Spleen (tissue), 7 donors: Measurements from ENCODE around the gene DENR.

Experiments
- POLR2A ChIP-seq, 3 donors: fragments of 450-650 bp; IDR thresholded peaks; one replicate each; pipeline ENCODE4 v1.5.1; 2017; ENCODE audit warnings: antibody characterized with exemption in 3 of 3, mild to moderate bottlenecking in 1 of 3
- POLR2AphosphoS5 ChIP-seq, 3 donors: sonication (generic); formaldehyde crosslinking; IDR thresholded peaks; one replicate each; pipeline ENCODE4 v1.5.1; 2017; ENCODE audit warnings: antibody characterized with exemption in 3 of 3
- TF ChIP-seq, protein P1 (sequence below), 11 experiments: fragments of 200-600 bp in 7 of 11; fragments of 450-650 bp in 4 of 11; sonication (generic) in 4 of 11; IDR thresholded peaks in 8 of 11; conservative IDR thresholded peaks in 3 of 11; 1 replicate in 7 of 11; 2 replicates in 4 of 11; pipeline versions ENCODE4 v1.4.0 to v1.8.0; 2016 to 2021; ENCODE audit warnings: antibody characterized with exemption in 11 of 11, inconsistent platforms in 4 of 11, mild to moderate bottlenecking in 1 of 11
- donor health status: DM: no; HTN: no; CAD: no; lungs with moderate emphysema.
- donor health status: DM: no; HTN: no; CAD: no.
- donor health status: DM: no; HTN: no; CAD: no.

DNA sequence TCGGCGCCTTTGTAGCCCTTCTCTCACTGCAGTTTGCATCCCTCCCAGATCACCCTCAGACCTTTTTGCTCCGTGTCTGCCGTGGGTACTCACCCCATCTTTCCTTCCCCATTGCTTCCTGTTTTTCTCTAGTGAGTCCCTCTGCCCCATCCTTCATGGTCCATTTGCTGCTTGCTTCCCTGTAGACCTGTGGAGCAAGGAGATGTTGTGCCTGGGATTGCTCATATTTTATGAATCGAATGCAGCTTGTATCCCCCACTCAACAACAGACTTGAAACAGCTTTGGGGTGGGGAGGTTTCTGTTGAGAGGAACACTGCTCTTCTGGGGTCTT lies 661 bp downstream of the DENR start:
- TF ChIP-seq POLR2AphosphoS5 (IDR thresholded peaks at IDR 0.05) = no peak
- TF ChIP-seq, protein P1, sequence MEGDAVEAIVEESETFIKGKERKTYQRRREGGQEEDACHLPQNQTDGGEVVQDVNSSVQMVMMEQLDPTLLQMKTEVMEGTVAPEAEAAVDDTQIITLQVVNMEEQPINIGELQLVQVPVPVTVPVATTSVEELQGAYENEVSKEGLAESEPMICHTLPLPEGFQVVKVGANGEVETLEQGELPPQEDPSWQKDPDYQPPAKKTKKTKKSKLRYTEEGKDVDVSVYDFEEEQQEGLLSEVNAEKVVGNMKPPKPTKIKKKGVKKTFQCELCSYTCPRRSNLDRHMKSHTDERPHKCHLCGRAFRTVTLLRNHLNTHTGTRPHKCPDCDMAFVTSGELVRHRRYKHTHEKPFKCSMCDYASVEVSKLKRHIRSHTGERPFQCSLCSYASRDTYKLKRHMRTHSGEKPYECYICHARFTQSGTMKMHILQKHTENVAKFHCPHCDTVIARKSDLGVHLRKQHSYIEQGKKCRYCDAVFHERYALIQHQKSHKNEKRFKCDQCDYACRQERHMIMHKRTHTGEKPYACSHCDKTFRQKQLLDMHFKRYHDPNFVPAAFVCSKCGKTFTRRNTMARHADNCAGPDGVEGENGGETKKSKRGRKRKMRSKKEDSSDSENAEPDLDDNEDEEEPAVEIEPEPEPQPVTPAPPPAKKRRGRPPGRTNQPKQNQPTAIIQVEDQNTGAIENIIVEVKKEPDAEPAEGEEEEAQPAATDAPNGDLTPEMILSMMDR (IDR thresholded peaks at IDR 0.05 in 8 of 11, conservative IDR thresholded peaks at IDR 0.05 in 3 of 11) = no peak
- TF ChIP-seq POLR2A (IDR thresholded peaks at IDR 0.05) = no peak
